Natural killer cell treated with Interleukin-12 subunit alpha and Interleukin-12 subunit beta and Interleukin-15 and Interleukin-18, amount 100 ng/mL, for 72 hours (primary cell): ENCODE results near the gene XRCC5. TPM values are rescaled to one million over a fixed set of nuclear protein-coding genes. Genes with fewer than 3 reads are reported as not detected.

ENCODE experiments used
- ATAC-seq, 2 donors: fragments of 150-1000 bp; cut with Tn5 transposase in 1 of 2; sonication (Bioruptor Pico), chemical (Tn5 transposase) in 1 of 2; 2 replicates each; pipeline ENCODE4 v1.10.0; 2021
- DNase-seq: peaks from one replicate; pipeline ENCODE4 v3.0.0; 2022; ENCODE audit warnings: low spot score
- H3K27ac Mint-ChIP-seq, 2 donors: 1 replicate in 1 of 2; 2 replicates in 1 of 2; pipeline ENCODE4 v1.8.0; 2022; ENCODE audit warnings: mixed read lengths in 2 of 2, mild to moderate bottlenecking in 1 of 2, moderate library complexity in 1 of 2
- H3K27me3 Mint-ChIP-seq, 2 donors: 1 replicate in 1 of 2; 2 replicates in 1 of 2; pipeline ENCODE4 v1.8.0; 2022; ENCODE audit warnings: mixed read lengths in 2 of 2
- H3K36me3 Mint-ChIP-seq: one replicate; pipeline ENCODE4 v1.8.0; 2022; ENCODE audit warnings: mixed read lengths
- H3K4me1 Mint-ChIP-seq, 2 donors: 1 replicate in 1 of 2; 2 replicates in 1 of 2; pipeline ENCODE4 v1.8.0; 2022; ENCODE audit warnings: low read depth in 2 of 2, mixed read lengths in 2 of 2, mild to moderate bottlenecking in 1 of 2
- H3K4me3 Mint-ChIP-seq: one replicate; pipeline ENCODE4 v1.8.0; 2022; ENCODE audit warnings: mixed read lengths
- H3K9me3 Mint-ChIP-seq: 2 replicates; pipeline ENCODE4 v1.8.0; 2022; ENCODE audit warnings: mixed read lengths
- total RNA-seq, 2 donors: library from RNA; stranded (reverse); gene quantifications; one replicate each; pipeline ENCODE4 v1.2.3, GENCODE V29; 2022

Gene XRCC5
- total RNA-seq, 2 donors from 2014 or later = 454 to 500 TPM

DNA sequence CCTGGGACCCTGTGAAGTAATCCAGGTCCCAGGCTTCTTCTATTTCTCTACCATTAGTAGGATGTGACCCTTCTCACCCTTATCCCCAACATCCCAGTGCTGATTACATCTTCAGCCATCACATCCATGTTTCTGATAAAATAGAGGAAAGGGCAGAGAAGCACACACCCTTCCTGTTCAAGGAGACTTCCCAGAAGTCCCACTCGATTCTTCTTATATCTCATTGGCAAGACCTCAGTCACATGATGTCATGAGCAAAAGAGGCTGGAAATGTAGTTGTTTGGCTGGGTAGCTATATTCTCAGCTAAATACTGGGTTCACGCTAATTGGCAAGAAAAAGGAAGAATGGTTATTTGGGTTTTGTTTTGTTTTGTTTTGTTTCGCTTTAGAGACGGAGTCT, 8.0 kb upstream of the XRCC5 start:
- Mint-ChIP-seq H3K27me3 (no peaks in the 10 kb centered on the region), H3K9me3 (no peaks in the 10 kb centered on the region), H3K27ac (no peak overlapping the region), H3K36me3 (no peaks in the 10 kb centered on the region), H3K4me1 (peaks cover 0 to 5% of the 10 kb centered on the region in 2 donors), H3K4me3 (no peak overlapping the region)
- DNase-seq (no peak), ATAC-seq (no peak)

DNA sequence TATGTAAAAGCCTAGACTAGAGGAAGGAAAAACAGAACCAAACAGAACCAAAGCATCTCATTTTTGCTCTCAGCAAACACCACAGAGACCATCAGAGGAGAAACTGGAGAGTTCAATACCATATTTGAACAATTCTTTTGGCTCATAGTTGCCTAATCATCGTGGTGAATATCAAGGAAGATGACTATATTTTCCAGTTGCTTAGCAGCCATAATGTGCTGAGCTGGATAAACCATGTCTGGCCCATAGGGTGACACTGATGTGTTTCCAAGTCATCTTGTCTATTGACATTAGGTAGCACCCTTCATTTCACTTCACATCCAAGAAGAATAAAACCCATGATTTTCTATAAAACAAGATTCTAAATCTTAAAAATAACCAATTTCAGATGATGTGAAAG, 5.9 kb upstream of the XRCC5 start:
- H3K27me3 Mint-ChIP-seq = no peaks in the 10 kb centered on the region

DNA sequence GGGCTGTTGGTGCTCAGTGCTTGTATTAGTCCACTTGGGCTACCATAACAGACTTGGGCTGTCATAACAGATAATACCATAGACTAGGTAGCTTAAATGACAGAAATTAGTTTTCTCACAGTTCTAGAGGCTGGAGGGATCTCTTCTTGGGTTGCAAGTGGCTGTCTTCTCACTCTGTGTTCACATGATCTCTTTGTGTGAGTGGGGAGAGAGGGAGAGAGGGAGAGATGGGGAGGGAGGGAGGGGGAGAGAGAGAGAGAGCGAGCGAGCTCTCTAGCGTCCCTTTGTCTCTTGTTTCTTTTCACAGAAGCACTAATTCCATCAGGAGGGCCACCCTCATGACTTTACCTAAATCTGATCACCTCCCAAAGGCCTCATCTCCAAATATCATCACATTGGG, 4.5 kb upstream of the XRCC5 start:
- Mint-ChIP-seq H3K27ac (no peak overlapping the region), H3K36me3 (peaks cover 7% of the 10 kb centered on the region), H3K4me1 (peaks cover 11 to 14% of the 10 kb centered on the region in 2 donors), H3K9me3 (no peaks in the 10 kb centered on the region), H3K4me3 (no peak overlapping the region), H3K27me3 (no peaks in the 10 kb centered on the region)
- ATAC-seq (no peak), DNase-seq (no peak)

More for the DNA sequence above, 5.9 kb upstream of the XRCC5 start:
- no peaks in the 10 kb centered on the region for H3K9me3 Mint-ChIP-seq
- H3K36me3 Mint-ChIP-seq = no peaks in the 10 kb centered on the region
- H3K4me1 Mint-ChIP-seq = peaks cover 0 to 5% of the 10 kb centered on the region in 2 donors
- no peak overlapping the region for H3K27ac Mint-ChIP-seq
- no peak overlapping the region for H3K4me3 Mint-ChIP-seq
- DNase-seq = no peak
- no peak for ATAC-seq

DNA sequence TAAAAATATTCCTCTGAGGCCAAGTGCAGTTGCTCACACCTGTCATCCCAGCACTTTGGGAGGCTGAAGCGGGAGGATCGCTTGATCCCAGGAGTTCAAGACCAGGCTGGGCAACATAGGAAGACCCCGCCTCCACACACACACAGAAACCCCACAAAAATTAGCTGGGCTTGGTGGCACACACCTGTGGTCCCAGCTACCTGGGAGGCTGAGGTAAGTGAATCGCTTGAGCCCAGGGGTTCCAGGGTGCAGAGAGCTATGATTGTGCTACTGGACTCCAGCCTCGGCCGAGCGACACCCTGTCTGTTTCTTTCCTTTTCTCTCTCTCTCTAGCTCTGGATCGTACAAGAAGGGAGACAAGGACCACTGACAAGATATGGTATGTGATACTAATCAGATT, 1.8 kb upstream of the XRCC5 start:
- Mint-ChIP-seq H3K27ac (peak overlapping the region in 1 of 2 donors; percentile 100), H3K4me1 (peaks cover 29% of the 10 kb centered on the region in 2 donors), H3K4me3 (no peak overlapping the region), H3K27me3 (no peaks in the 10 kb centered on the region), H3K9me3 (no peaks in the 10 kb centered on the region), H3K36me3 (peaks cover 29% of the 10 kb centered on the region)
- DNase-seq (no peak), ATAC-seq (no peak)

DNA sequence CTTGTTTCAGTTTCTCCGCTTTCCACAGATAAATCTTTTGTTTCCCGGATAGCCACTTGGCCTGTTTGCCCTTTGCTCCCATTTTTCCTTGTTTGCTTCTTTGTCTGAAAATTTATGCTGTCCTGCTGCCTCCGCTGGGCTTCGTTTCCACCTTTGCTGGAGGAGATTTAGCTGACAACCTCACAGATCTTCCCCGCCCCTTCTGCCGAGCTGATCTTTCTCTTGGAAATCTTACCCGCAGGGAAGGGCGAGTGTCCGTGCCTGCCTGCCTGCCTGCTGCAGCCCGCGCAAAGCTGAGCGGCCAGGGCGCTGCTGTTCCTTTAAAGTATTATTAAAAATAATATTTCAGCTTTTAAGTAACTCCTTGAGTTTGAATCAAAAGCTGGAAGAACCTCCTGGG, 1.4 kb upstream of the XRCC5 start:
- H3K36me3 Mint-ChIP-seq = peaks cover 33% of the 10 kb centered on the region
- no peak for DNase-seq
- no peak overlapping the region for H3K4me3 Mint-ChIP-seq
- no peaks in the 10 kb centered on the region for H3K27me3 Mint-ChIP-seq
- H3K4me1 Mint-ChIP-seq = peaks cover 34% of the 10 kb centered on the region in 2 donors
- peak overlapping the region; percentile 98 to 100 for H3K27ac Mint-ChIP-seq
- ATAC-seq = no peak
- no peaks in the 10 kb centered on the region for H3K9me3 Mint-ChIP-seq

DNA sequence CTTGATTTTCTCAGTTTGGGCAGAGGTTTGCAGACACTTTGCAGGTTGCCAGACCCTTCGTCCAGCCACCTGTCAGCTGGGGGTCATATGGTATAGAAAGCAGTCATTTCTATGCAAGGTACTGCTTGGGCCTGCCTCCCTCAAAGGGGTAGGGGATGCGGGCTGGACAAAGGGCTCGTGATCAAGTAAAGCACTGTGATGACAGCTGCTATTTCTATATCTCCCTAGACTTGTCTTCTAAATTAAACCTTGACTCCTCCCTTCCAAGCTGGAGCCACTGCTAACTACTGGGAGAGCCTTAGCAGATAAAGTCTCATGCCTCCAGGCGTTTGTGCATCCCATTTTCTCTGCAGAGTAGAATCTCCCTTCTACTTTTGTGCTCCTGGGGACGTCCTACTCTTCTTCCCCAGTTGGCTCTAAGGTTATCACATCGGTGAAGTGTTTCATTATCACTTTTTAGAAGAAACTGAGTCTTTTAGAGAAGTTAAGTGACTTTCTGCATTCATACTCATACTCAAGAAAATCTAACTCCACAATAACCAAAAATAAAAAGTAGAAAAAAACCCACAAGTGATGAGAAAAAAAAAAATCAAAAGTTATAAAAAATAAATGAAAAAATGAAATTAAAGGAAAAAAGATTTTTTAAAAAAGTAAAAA, 710 bp upstream of the XRCC5 start:
- DNase-seq = no peak
- H3K36me3 Mint-ChIP-seq = peaks cover 40% of the 10 kb centered on the region
- H3K27ac Mint-ChIP-seq = peak overlapping the region; percentile 98 to 100
- no peaks in the 10 kb centered on the region for H3K27me3 Mint-ChIP-seq
- H3K9me3 Mint-ChIP-seq = no peaks in the 10 kb centered on the region
- peak overlapping the region; percentile 97 for H3K4me3 Mint-ChIP-seq
- peaks cover 40 to 41% of the 10 kb centered on the region in 2 donors for H3K4me1 Mint-ChIP-seq
- ATAC-seq = no peak

DNA sequence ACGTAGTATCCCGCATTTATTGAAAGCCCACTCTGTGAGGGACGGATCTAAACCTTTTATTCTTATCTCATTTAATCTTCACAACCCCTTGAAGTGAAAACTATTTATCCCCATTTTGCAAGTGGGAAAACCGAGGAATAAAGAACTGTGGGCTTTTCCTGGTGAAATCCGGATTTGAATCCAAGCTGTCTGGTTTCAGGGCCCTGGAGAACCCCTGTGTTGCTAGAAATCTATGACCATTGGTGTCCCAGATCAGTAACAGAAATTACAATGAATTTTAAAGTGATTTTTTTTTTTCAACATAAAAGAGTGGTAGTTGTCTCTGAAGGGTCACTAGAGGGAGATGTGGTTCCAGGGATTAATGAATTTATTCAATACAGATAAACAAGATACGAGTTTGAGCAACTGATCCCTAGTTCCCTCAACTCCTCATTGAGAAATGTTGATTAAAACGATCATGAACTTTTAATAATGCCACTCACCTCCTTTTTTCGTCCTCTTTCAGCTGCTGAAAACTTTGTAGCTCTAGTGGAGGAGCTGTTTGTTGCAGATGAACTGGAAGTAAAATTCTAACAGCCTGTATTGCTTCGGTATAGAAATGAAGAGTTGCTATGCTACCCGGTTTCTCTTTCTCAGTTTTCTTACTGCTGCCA, 940 bp downstream of the XRCC5 start:
- DNase-seq = no peak
- Mint-ChIP-seq H3K27ac (peak overlapping the region; percentile 98 to 100), H3K27me3 (no peaks in the 10 kb centered on the region), H3K36me3 (peaks cover 56% of the 10 kb centered on the region), H3K4me1 (peaks cover 51 to 57% of the 10 kb centered on the region in 2 donors), H3K9me3 (no peaks in the 10 kb centered on the region), H3K4me3 (peak overlapping the region; percentile 97)
- no peak for ATAC-seq

DNA sequence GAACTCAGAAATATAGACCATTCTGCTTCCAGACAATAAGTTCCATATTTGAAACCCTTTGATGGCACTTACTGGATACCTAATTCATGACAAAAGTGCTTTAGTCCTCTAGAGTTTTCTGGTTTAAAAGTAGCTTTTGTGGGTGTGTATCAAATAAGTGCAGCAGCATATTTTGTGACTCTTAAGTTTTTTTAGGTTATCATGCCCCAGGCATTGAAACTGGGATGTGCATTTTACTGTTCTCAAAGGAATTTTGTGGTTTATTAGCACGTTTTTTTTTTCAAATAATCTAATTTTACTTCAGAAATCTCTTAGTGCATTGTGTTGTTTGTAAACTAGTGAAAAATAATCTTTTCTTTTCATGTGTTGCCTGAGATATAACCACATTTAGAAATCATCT, 1.5 kb downstream of the XRCC5 start:
- Mint-ChIP-seq H3K4me1 (peaks cover 55 to 59% of the 10 kb centered on the region in 2 donors), H3K36me3 (peaks cover 59% of the 10 kb centered on the region), H3K9me3 (no peaks in the 10 kb centered on the region), H3K27me3 (no peaks in the 10 kb centered on the region), H3K4me3 (peak overlapping the region; percentile 97), H3K27ac (peak overlapping the region; percentile 98 to 100)
- DNase-seq = no peak
- no peak for ATAC-seq

DNA sequence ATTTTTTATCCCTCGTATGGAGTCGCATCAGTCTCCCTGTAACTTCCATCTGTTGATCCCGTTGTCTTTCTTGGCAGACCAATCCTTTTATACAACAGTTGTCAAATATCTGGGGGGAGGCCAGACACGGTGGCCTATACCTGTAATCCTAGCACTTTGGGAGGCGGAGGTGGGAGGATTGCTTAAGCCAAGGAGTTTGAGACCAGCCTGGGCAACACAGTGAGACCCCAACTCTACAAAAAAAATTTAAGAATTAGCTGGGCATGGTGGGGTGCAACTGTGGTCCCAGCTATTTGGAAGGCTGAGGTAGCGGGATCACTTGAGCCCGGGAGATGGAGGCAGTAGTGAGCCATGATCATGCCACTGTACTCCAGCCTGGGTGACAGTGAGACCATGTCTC, 2.0 kb downstream of the XRCC5 start:
- Mint-ChIP-seq H3K4me1 (peaks cover 56 to 62% of the 10 kb centered on the region in 2 donors), H3K9me3 (no peaks in the 10 kb centered on the region), H3K36me3 (peaks cover 61% of the 10 kb centered on the region), H3K27me3 (no peaks in the 10 kb centered on the region), H3K27ac (peak overlapping the region; percentile 98 to 100), H3K4me3 (peak overlapping the region; percentile 97)
- DNase-seq = no peak
- no peak for ATAC-seq

DNA sequence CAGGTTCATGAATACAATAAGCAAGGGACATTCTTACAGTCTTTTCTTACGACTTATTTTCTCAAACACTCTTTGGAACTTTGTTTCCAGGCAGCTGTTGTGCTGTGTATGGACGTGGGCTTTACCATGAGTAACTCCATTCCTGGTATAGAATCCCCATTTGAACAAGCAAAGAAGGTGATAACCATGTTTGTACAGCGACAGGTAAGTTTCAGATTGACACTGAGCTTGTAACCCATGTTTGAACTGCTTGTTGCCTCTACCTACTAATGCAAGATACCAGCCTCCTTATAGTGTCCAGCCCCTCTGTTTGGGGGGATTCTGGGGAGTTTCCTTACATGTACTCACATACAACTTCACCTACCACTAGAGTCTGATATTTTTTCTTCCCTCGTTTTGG, 3.8 kb downstream of the XRCC5 start:
- Mint-ChIP-seq H3K4me3 (peak overlapping the region; percentile 97), H3K9me3 (no peaks in the 10 kb centered on the region), H3K27me3 (no peaks in the 10 kb centered on the region), H3K4me1 (peaks cover 69 to 80% of the 10 kb centered on the region in 2 donors), H3K36me3 (peaks cover 76% of the 10 kb centered on the region), H3K27ac (peak overlapping the region; percentile 98 to 100)
- no peak for ATAC-seq
- no peak for DNase-seq

DNA sequence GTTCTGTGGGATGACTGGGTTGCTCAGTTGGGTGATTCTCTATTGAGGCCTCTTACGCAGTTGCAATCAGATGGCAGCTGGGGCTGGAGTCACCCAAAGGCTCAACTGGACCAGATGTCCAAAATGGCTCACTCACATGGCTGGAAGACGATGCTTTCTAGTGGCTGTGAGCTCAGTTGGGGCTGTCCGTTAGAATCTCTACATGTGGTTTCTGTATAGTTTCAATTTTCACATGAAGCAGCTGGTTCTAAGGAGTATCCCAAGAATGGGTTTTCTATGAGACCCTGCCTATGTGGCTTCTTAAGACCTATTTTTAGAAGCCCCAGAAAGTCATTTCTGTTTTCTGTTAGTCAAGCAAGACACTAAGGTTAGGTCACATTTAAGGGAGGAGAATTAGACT, 4.4 kb downstream of the XRCC5 start:
- Mint-ChIP-seq H3K36me3 (peaks cover 82% of the 10 kb centered on the region), H3K4me1 (peaks cover 71 to 84% of the 10 kb centered on the region in 2 donors), H3K27me3 (no peaks in the 10 kb centered on the region), H3K27ac (peak overlapping the region; percentile 98 to 100), H3K9me3 (no peaks in the 10 kb centered on the region), H3K4me3 (peak overlapping the region; percentile 97)
- DNase-seq (no peak), ATAC-seq (peak in 1 of 2 donors; percentile 21)

DNA sequence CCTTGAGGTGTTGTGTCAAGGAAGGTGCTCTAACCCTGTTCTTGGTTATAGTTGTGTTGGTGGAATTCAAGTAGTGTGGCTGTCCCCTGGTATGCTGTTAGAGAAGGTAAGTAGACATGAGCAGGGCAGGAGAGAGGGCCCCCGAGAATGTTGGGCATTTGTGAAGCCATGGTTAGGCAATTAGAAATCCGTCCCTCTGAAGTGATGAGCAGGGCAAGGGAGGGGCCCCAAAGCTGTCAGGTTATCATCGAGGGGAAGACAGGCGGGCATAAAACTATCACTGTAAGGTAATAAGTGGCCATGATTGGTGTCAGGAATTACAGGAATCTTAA, 5.2 kb downstream of the XRCC5 start:
- peaks cover 84% of the 10 kb centered on the region for H3K36me3 Mint-ChIP-seq
- no peak for DNase-seq
- ATAC-seq = peak; percentile 22 to 58
- peak overlapping the region; percentile 98 to 100 for H3K27ac Mint-ChIP-seq
- peak overlapping the region; percentile 97 for H3K4me3 Mint-ChIP-seq
- H3K27me3 Mint-ChIP-seq = no peaks in the 10 kb centered on the region
- peaks cover 67 to 85% of the 10 kb centered on the region in 2 donors for H3K4me1 Mint-ChIP-seq
- H3K9me3 Mint-ChIP-seq = no peaks in the 10 kb centered on the region

DNA sequence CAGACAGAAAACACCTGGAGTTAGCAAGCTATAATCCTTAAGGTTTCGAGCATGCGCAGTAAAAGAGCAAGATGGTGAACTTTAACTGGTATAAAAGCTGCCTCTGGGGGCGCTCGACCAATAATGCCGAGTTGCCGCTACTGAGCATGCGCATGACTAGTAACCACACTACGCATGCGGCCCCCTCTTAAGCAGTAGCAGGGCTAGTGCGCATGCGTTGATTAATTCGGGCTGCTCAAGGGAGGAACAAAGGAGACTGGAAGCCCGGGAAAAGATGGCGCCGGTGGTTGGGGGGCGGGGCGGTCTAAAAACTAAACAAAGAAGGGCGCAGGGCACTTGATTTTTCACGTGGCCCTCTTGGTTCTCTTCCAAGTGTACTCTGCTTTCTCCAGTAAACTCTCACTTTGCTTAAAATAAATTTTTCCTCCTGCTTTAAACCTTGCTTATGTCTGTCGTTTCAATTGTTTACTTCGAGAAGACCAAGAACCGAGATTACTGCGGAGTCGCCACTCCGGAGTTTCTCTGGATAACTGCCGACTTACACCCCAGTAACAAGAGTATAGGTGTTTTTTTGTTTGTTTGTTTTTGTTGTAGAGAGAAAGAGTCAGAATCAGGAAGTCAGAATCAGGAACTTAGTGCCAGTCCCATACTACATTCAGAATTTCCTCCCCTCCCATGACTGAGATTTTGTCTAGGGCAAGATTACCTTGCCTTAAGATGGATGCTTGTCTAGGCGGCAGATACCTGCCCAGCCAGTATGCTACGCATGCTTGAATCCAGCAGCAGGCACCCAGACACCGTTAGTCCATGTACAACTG, 5.8 kb downstream of the XRCC5 start:
- H3K36me3 Mint-ChIP-seq = peaks cover 84% of the 10 kb centered on the region
- ATAC-seq = peak; percentile 93 to 96
- DNase-seq = peak; percentile 94
- H3K4me3 Mint-ChIP-seq = peak overlapping the region; percentile 97
- H3K27ac Mint-ChIP-seq = peak overlapping the region; percentile 98 to 100
- peaks cover 69 to 85% of the 10 kb centered on the region in 2 donors for H3K4me1 Mint-ChIP-seq
- H3K9me3 Mint-ChIP-seq = no peaks in the 10 kb centered on the region
- no peaks in the 10 kb centered on the region for H3K27me3 Mint-ChIP-seq

DNA sequence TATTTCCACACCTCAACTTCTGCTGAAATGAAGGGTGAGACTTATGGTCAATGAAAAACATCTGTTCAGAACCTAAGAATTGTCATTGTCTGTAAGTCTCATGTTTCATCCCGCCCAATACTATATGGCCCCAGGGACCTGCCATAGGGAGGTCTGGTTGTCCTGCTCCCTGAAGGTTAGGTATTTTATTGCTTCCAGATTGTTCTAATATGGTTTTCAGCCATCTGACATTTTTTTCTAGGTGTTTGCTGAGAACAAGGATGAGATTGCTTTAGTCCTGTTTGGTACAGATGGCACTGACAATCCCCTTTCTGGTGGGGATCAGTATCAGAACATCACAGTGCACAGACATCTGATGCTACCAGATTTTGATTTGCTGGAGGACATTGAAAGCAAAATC, 7.3 kb downstream of the XRCC5 start:
- Mint-ChIP-seq H3K9me3 (no peaks in the 10 kb centered on the region), H3K27me3 (no peaks in the 10 kb centered on the region), H3K4me1 (peaks cover 64 to 85% of the 10 kb centered on the region in 2 donors), H3K36me3 (peaks cover 84% of the 10 kb centered on the region), H3K27ac (peak overlapping the region; percentile 53 to 81), H3K4me3 (peak overlapping the region; percentile 97)
- DNase-seq (no peak), ATAC-seq (no peak)
